WTC11 (cell line): ENCODE results near the gene EYS. TPM values are rescaled to one million over a fixed set of nuclear protein-coding genes. Genes with fewer than 3 reads are reported as not detected.

Experiments used
- ATAC-seq: fragments of 200-7000 bp; cut with Tn5 transposase; 2 replicates; pipeline ENCODE4 v1.10.0; 2021; ENCODE audit warnings: mild to moderate bottlenecking, moderate library complexity
- CTCF ChIA-PET: fragments of 300-600 bp; sonication (Branson Sonifier 250); formaldehyde crosslinking; loops from one replicate; lab custom pipeline; 2021; ENCODE audit warnings: antibody characterized with exemption; lab: Charles Lee
- POLR2A ChIA-PET: fragments of 350-600 bp; sonication (Branson Sonifier 250); formaldehyde crosslinking; loops from one replicate; lab custom pipeline; 2021; ENCODE audit warnings: antibody characterized with exemption; lab: Charles Lee
- DNase-seq: peaks from one replicate; pipeline ENCODE4 v3.0.0; 2021; ENCODE audit warnings: low spot score
- H3K27ac Mint-ChIP-seq: 2 replicates; pipeline ENCODE4 v1.8.0; 2021; ENCODE audit warnings: mixed read lengths
- H3K27me3 Mint-ChIP-seq: 2 replicates; pipeline ENCODE4 v1.8.0; 2021; ENCODE audit warnings: low read depth, mild to moderate bottlenecking, moderate library complexity, mixed read lengths
- H3K36me3 Mint-ChIP-seq: 2 replicates; pipeline ENCODE4 v1.8.0; 2021; ENCODE audit warnings: mixed read lengths
- H3K4me1 Mint-ChIP-seq: 2 replicates; pipeline ENCODE4 v1.8.0; 2022; ENCODE audit warnings: mixed read lengths
- H3K4me3 Mint-ChIP-seq: 2 replicates; pipeline ENCODE4 v1.8.0; 2021; ENCODE audit warnings: mild to moderate bottlenecking, moderate library complexity, mixed read lengths
- H3K9me3 Mint-ChIP-seq: 2 replicates; pipeline ENCODE4 v1.8.0; 2021; ENCODE audit warnings: mixed read lengths
- ARID4B ChIP-seq: sonication (generic); formaldehyde crosslinking; IDR thresholded peaks from 2 replicates; pipeline ENCODE4 v1.8.0; 2023; ENCODE audit warnings: missing genetic modification reagents, mild to moderate bottlenecking, borderline replicate concordance
- ATF6 ChIP-seq: sonication (generic); formaldehyde crosslinking; IDR thresholded peaks from 2 replicates; pipeline ENCODE4 v1.8.1; 2023; ENCODE audit warnings: mild to moderate bottlenecking, missing genetic modification reagents
- CBFB ChIP-seq: sonication (generic); formaldehyde crosslinking; IDR thresholded peaks from 2 replicates; pipeline ENCODE4 v1.8.1; 2022; ENCODE audit warnings: mild to moderate bottlenecking, low read depth, missing genetic modification reagents
- CREM ChIP-seq: sonication (generic); formaldehyde crosslinking; IDR thresholded peaks from 2 replicates; pipeline ENCODE4 v1.8.1; 2022; ENCODE audit warnings: mild to moderate bottlenecking, missing genetic modification reagents, moderate library complexity
- EMX1 ChIP-seq: fragments of 250-450 bp; sonication (Bioruptor Pico); IDR thresholded peaks from 2 replicates; pipeline ENCODE4 v1.8.0; 2021; ENCODE audit warnings: mild to moderate bottlenecking
- FOXJ3 ChIP-seq: sonication (generic); formaldehyde crosslinking; IDR thresholded peaks from 2 replicates; pipeline ENCODE4 v1.9.0; 2021; ENCODE audit warnings: missing genetic modification reagents, mild to moderate bottlenecking, borderline replicate concordance
- GRHL2 ChIP-seq: fragments of 250-450 bp; sonication (Bioruptor Pico); IDR thresholded peaks from 2 replicates; pipeline ENCODE4 v1.8.0; 2022; ENCODE audit warnings: mild to moderate bottlenecking, moderate library complexity; ENCODE audit not compliant: insufficient replicate concordance, severe bottlenecking
- IRF2 ChIP-seq: sonication (generic); formaldehyde crosslinking; IDR thresholded peaks from 2 replicates; pipeline ENCODE4 v1.8.0; 2022; ENCODE audit warnings: low read depth, missing genetic modification reagents, borderline replicate concordance
- JAZF1 ChIP-seq: fragments of 250-450 bp; sonication (Bioruptor Pico); IDR thresholded peaks from 2 replicates; pipeline ENCODE4 v1.9.0; 2021; ENCODE audit warnings: moderate library complexity, mild to moderate bottlenecking, inconsistent platforms
- MAX ChIP-seq: sonication (generic); formaldehyde crosslinking; IDR thresholded peaks from 2 replicates; pipeline ENCODE4 v1.8.0; 2022; ENCODE audit warnings: mild to moderate bottlenecking, missing genetic modification reagents
- MYBL2 ChIP-seq: sonication (generic); formaldehyde crosslinking; IDR thresholded peaks from 2 replicates; pipeline ENCODE4 v1.8.1; 2023; ENCODE audit warnings: mild to moderate bottlenecking, moderate library complexity, missing genetic modification reagents
- NR1H2 ChIP-seq: sonication (generic); formaldehyde crosslinking; IDR thresholded peaks from 2 replicates; pipeline ENCODE4 v1.9.0; 2021; ENCODE audit warnings: mild to moderate bottlenecking, moderate library complexity, missing genetic modification reagents
- SMAD4 ChIP-seq: sonication (generic); formaldehyde crosslinking; IDR thresholded peaks from 2 replicates; pipeline ENCODE4 v1.8.0; 2022; ENCODE audit warnings: mild to moderate bottlenecking, missing genetic modification reagents
- TEAD1 ChIP-seq: sonication (generic); formaldehyde crosslinking; IDR thresholded peaks from 2 replicates; pipeline ENCODE4 v1.8.0; 2022; ENCODE audit warnings: mild to moderate bottlenecking, missing genetic modification reagents
- ZNF263 ChIP-seq: sonication (generic); formaldehyde crosslinking; IDR thresholded peaks from 2 replicates; pipeline ENCODE4 v1.8.1; 2022; ENCODE audit warnings: low read depth, mild to moderate bottlenecking, moderate library complexity, missing genetic modification reagents
- total RNA-seq: library from RNA; stranded (reverse); gene quantifications from 3 replicates; pipeline ENCODE4 v1.2.3, GENCODE V29; 2021
- TF ChIP-seq, protein P1 (sequence below): fragments of 250-450 bp; sonication (Bioruptor Pico); IDR thresholded peaks from 2 replicates; pipeline ENCODE4 v1.9.0; 2021; ENCODE audit warnings: mild to moderate bottlenecking
- TF ChIP-seq, protein P2 (sequence below): sonication (generic); formaldehyde crosslinking; IDR thresholded peaks from 2 replicates; pipeline ENCODE4 v1.8.1; 2023; ENCODE audit warnings: mild to moderate bottlenecking, moderate library complexity, missing genetic modification reagents
- TF ChIP-seq, protein P3 (sequence below): sonication (generic); formaldehyde crosslinking; IDR thresholded peaks from 2 replicates; pipeline ENCODE4 v1.8.1; 2023; ENCODE audit warnings: mild to moderate bottlenecking, missing genetic modification reagents, moderate library complexity

The EYS gene
- total RNA-seq, 1 experiment from 2014 or later, result not detected

DNA sequence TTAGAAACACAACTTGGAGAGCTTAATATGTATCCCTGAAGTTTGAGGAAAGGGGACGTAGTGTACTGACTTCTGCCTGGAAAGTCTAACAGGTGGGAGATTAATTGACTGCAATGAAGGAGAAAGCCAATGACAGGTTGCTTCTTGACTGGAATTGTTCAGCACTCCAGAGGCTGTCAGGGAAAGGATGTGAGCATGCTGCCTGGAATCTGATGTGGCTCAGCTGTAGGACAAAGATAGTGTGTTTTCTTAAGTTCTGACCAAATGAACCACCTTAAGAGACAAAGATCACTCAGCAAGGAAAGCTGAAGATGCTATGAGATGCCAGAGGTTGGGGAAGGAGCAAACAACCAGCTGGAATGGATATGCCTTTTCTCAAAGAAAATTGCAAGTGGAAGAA, 1885.6 kb downstream of the EYS start:
- ATAC-seq (no peak), DNase-seq (no peak)
- Mint-ChIP-seq H3K4me1 (0 out of 2 replicates have a peak, but pooled peaks cover 2% of the 10 kb centered on the region), H3K27me3 (no peaks in the 10 kb centered on the region), H3K36me3 (peaks cover 9% of the 10 kb centered on the region), H3K27ac (no peak overlapping the region), H3K4me3 (no peak overlapping the region), H3K9me3 (peaks cover 13% of the 10 kb centered on the region)
- CTCF ChIA-PET, result no interaction called here
- POLR2A ChIA-PET, result interaction anchor here (0.7 kb wide), 1 partner anchor 35 kb away, joined by 3 read pairs; no protein-coding TSS in a partner anchor
- TF ChIP-seq NR1H2 (no peak), JAZF1 (CRISPR knock-in tag) (no peak), CREM (CRISPR knock-in tag) (no peak), MAX (CRISPR knock-in tag) (no peak), SMAD4 (no peak), ATF6 (CRISPR knock-in tag) (no peak), ZNF263 (CRISPR knock-in tag) (no peak), GRHL2 (no peak), TEAD1 (CRISPR knock-in tag) (no peak), CBFB (no peak), FOXJ3 (CRISPR knock-in tag) (no peak), EMX1 (CRISPR knock-in tag) (no peak), IRF2 (CRISPR knock-in tag) (no peak), ARID4B (CRISPR knock-in tag) (no peak), MYBL2 (no peak)
- TF ChIP-seq, protein P1, sequence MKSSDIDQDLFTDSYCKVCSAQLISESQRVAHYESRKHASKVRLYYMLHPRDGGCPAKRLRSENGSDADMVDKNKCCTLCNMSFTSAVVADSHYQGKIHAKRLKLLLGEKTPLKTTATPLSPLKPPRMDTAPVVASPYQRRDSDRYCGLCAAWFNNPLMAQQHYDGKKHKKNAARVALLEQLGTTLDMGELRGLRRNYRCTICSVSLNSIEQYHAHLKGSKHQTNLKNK, result no peak
- TF ChIP-seq, protein P2, sequence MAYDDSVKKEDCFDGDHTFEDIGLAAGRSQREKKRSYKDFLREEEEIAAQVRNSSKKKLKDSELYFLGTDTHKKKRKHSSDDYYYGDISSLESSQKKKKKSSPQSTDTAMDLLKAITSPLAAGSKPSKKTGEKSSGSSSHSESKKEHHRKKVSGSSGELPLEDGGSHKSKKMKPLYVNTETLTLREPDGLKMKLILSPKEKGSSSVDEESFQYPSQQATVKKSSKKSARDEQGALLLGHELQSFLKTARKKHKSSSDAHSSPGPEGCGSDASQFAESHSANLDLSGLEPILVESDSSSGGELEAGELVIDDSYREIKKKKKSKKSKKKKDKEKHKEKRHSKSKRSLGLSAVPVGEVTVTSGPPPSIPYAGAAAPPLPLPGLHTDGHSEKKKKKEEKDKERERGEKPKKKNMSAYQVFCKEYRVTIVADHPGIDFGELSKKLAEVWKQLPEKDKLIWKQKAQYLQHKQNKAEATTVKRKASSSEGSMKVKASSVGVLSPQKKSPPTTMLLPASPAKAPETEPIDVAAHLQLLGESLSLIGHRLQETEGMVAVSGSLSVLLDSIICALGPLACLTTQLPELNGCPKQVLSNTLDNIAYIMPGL (CRISPR knock-in tag), result no peak
- TF ChIP-seq, protein P3, sequence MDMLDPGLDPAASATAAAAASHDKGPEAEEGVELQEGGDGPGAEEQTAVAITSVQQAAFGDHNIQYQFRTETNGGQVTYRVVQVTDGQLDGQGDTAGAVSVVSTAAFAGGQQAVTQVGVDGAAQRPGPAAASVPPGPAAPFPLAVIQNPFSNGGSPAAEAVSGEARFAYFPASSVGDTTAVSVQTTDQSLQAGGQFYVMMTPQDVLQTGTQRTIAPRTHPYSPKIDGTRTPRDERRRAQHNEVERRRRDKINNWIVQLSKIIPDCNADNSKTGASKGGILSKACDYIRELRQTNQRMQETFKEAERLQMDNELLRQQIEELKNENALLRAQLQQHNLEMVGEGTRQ (CRISPR knock-in tag), result no peak
- TF ChIP-seq, all 79 proteins: peak for 0
